ENCODE results near the gene CDHR1. TPM values are rescaled to one million over a fixed set of nuclear protein-coding genes. Genes with fewer than 3 reads are reported as not detected.

CDHR1 gene
- total and polyA plus RNA-seq, 2 of the 8 experiments (the other 6 are each of a cell fraction or from before 2014, with no cell fraction given): 3.9 to 10.5 TPM

DNA sequence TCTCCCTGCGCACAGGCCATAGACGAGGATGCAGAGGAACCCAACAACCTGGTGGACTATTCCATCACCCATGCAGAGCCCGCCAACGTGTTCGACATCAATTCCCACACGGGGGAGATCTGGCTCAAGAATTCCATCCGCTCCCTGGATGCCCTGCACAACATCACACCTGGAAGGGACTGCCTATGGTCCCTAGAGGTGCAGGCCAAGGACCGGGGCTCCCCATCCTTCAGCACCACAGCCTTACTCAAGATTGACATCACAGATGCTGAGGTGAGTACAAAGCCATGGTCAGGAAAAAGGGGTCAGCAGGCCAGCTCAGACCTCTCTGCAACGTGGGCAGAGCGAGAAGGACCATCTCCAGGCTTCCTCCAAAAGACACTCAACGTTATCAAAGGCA is 18.7 kb downstream of the CDHR1 start:
- no peak for TF ChIP-seq NRF1 (IDR thresholded peaks at IDR 0.05; ENCODE audit: low read depth, low read length)
- no peak for TF ChIP-seq TEAD4 (IDR thresholded peaks at IDR 0.05; ENCODE audit: low read depth, low read length)
- TF ChIP-seq SIRT6 (IDR thresholded peaks at IDR 0.05; ENCODE audit: low read length): no peak
- TF ChIP-seq FOSL1 (IDR thresholded peaks at IDR 0.05; ENCODE audit: insufficient read depth, low read depth, low read length): no peak
- TF ChIP-seq POU5F1 (IDR thresholded peaks at IDR 0.05; ENCODE audit: low read depth, low read length): no peak
- TF ChIP-seq KDM4A (IDR thresholded peaks at IDR 0.05; ENCODE audit: low read depth, low read length, severe bottlenecking): no peak
- no peak for TF ChIP-seq JUN (IDR thresholded peaks at IDR 0.05; ENCODE audit: low read depth, low read length)
- TF ChIP-seq RAD21 (IDR thresholded peaks at IDR 0.05 in 1 of 2, conservative IDR thresholded peaks at IDR 0.05 in 1 of 2; ENCODE audit: low read depth in 2 of 2, low read length in 2 of 2): no peak

More for the DNA sequence above, 18.7 kb downstream of the CDHR1 start:
- H3K4me1 ChIP-seq (replicated peaks in 1 of 4; ENCODE audit: control insufficient read depth in 3 of 4, insufficient read depth in 4 of 4, low read length in 3 of 4): peaks cover 0 to 4% (median 0%) of the 10 kb centered on the region in 4 experiments; a peak in 1 of 7 replicates
- H4K91ac ChIP-seq (replicated peaks; ENCODE audit: insufficient read length, low read length): no peak overlapping the region
- no peaks in the 10 kb centered on the region for H4K20me1 ChIP-seq (replicated peaks in 1 of 2; ENCODE audit: control insufficient read depth in 1 of 2, insufficient read depth in 2 of 2, low read length in 2 of 2)
- no peak overlapping the region for H3K4me2 ChIP-seq (ENCODE audit: insufficient read depth in 1 of 2, low read depth in 2 of 2, low read length in 2 of 2)
- WGBS, 2 experiments (ENCODE audit: extremely low coverage in 1 of 2, insufficient coverage in 1 of 2, insufficient read length in 1 of 2, insufficient replicate concordance in 2 of 2, low coverage in 1 of 2, low lambda C conversion rate in 2 of 2, missing lambda C conversion rate in 1 of 2): 85% methylated on average over 11 of the region's 11 CpGs; no CpG with 5 or more reads in 1 of the 2 experiments
- no peak overlapping the region for H2BK120ac ChIP-seq (replicated peaks; ENCODE audit: low read depth, low read length)
- H3K27ac ChIP-seq (ENCODE audit: low read depth, low read length): no peak overlapping the region
- H3K23ac ChIP-seq (ENCODE audit: insufficient read length): no peak overlapping the region
- no peaks in the 10 kb centered on the region for H3K36me3 ChIP-seq (ENCODE audit: control insufficient read depth in 2 of 4, insufficient read depth in 4 of 4, low read length in 3 of 4)
- H2BK20ac ChIP-seq (ENCODE audit: low read length): no peak overlapping the region
- no peak overlapping the region for H3K9ac ChIP-seq (replicated peaks in 1 of 4; ENCODE audit: extremely low read depth in 1 of 4, low read depth in 3 of 4, low read length in 3 of 4)
- no peak overlapping the region for H3K18ac ChIP-seq (ENCODE audit: extremely low read depth, low read length)
- H2AK5ac ChIP-seq (ENCODE audit: low read depth, low read length): no peak overlapping the region
- H3K4ac ChIP-seq (replicated peaks; ENCODE audit: insufficient read length, low read depth, low read length): no peak overlapping the region
- H4K8ac ChIP-seq (ENCODE audit: extremely low read depth, insufficient read depth, low read length): no peak overlapping the region
- no peak overlapping the region for H3K4me3 ChIP-seq (ENCODE audit: extremely low read depth in 1 of 4, insufficient read depth in 2 of 4, low read depth in 3 of 4, low read length in 4 of 4)
- ChIA-PET POLR2A (ENCODE audit: partially characterized antibody) (no interaction called here), CTCF (ENCODE audit: partially characterized antibody) (interaction anchor here (0.6 to 8.8 kb wide), 17 partner anchors 9 to 324 kb away, joined by 3 to 113 read pairs (median 9); partner anchors contain the start of gene LRIT2)
- no peak overlapping the region for H2AFZ ChIP-seq (ENCODE audit: low read length)
- H3K79me1 ChIP-seq (ENCODE audit: low read depth, low read length): no peaks in the 10 kb centered on the region
- no peaks in the 10 kb centered on the region for H3K9me3 ChIP-seq (ENCODE audit: insufficient read depth in 2 of 2, low read depth in 1 of 2, low read length in 1 of 2)
- no peaks in the 10 kb centered on the region for H3K27me3 ChIP-seq (replicated peaks in 1 of 4; ENCODE audit: control insufficient read depth in 3 of 4, extremely low read depth in 1 of 4, insufficient read depth in 3 of 4, low read length in 3 of 4)
- H3K79me2 ChIP-seq (ENCODE audit: control insufficient read depth in 1 of 2, insufficient read depth in 2 of 2, low read length in 2 of 2): no peaks in the 10 kb centered on the region
- DNase-seq (ENCODE audit: low read depth in 1 of 2, low spot score in 2 of 2): no peak
- H2BK12ac ChIP-seq (ENCODE audit: low read depth, low read length): no peak overlapping the region
- no peak overlapping the region for H4K5ac ChIP-seq (ENCODE audit: insufficient read length, low read depth, low read length)
- H3K23me2 ChIP-seq (ENCODE audit: low read depth, low read length): no peaks in the 10 kb centered on the region
- H2BK15ac ChIP-seq (ENCODE audit: low read length): no peak overlapping the region
- no peak for FAIRE-seq
- H3K14ac ChIP-seq (ENCODE audit: insufficient read length): no peak overlapping the region
- H3K56ac ChIP-seq (replicated peaks; ENCODE audit: insufficient read length, low read depth, low read length): no peak overlapping the region
- no peak overlapping the region for H2BK5ac ChIP-seq (ENCODE audit: low read depth, low read length)

Measured in H1 (cell line).